Stomach smooth muscle (tissue), 2 donors: ENCODE measurements around the gene ARHGAP4.
A peak's percentile ranks its signal among the peaks of the same experiment; 100 is the strongest.

Experiments
- H3K27ac ChIP-seq: one replicate; pipeline ENCODE4 v1.7.0; 2013; ENCODE audit warnings: mild to moderate bottlenecking, low read length, inconsistent platforms
- H3K27me3 ChIP-seq, 2 donors: one replicate each; pipeline ENCODE4 v1.7.0; 2013; ENCODE audit warnings: low read length in 2 of 2; ENCODE audit not compliant: insufficient read depth in 2 of 2, control insufficient read depth in 1 of 2
- H3K36me3 ChIP-seq, 2 donors: one replicate each; pipeline ENCODE4 v1.7.0; 2013; ENCODE audit warnings: low read length in 2 of 2; ENCODE audit not compliant: control insufficient read depth in 2 of 2, insufficient read depth in 2 of 2
- H3K4me1 ChIP-seq: one replicate; pipeline ENCODE4 v1.7.0; 2013; ENCODE audit warnings: low read length; ENCODE audit not compliant: control insufficient read depth, insufficient read depth
- H3K4me3 ChIP-seq, 2 donors: one replicate each; pipeline ENCODE4 v1.7.0; 2013; ENCODE audit warnings: low read length in 2 of 2
- H3K9ac ChIP-seq, 2 donors: one replicate each; pipeline ENCODE4 v1.7.0; 2013; ENCODE audit warnings: low read length in 2 of 2, mild to moderate bottlenecking in 1 of 2
- H3K9me3 ChIP-seq, 2 donors: one replicate each; pipeline ENCODE4 v1.7.0; 2013; ENCODE audit warnings: low read length in 2 of 2; ENCODE audit not compliant: control insufficient read depth in 2 of 2
- donor health status: healthy.
- donor health status: Pancreatic carcinoma.

ARHGAP4 gene

DNA sequence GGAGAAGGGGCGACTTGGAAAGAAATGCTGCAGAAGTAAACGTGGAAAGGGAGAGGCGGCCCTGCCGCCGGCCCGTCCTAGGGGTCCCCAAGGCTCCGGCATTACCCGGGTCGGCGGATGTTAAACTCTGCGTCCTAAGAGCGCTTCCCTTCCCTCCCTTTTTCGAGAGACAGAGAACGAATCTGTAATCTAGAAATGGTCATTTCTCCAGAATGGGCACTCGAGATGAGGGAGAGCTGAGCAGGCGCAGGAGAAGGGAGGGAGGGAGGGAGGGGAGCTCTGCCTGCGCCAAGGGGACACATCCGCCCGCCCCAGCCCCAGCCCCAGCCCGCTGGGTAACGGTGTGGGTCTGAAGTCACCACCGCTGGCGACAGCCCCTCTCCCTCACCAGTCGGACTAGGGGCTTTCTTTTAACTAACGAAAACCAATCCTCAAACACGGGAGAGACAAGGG is 43.9 kb upstream of the ARHGAP4 start:
- H3K9ac ChIP-seq, result peak overlapping the region; percentile 61 to 62
- peaks cover 62% of the 10 kb centered on the region for H3K4me1 ChIP-seq
- H3K9me3 ChIP-seq, result no peaks in the 10 kb centered on the region
- peaks cover 0 to 7% of the 10 kb centered on the region in 2 donors for H3K27me3 ChIP-seq
- no peaks in the 10 kb centered on the region for H3K36me3 ChIP-seq
- peak overlapping the region; percentile 99 for H3K27ac ChIP-seq
- peak overlapping the region; percentile 54 to 96 for H3K4me3 ChIP-seq

- Histone ChIP-seq H3K36me3 (no peaks in the 10 kb centered on the region), H3K27me3 (peaks cover 0 to 6% of the 10 kb centered on the region in 2 donors), H3K27ac (peak overlapping the region; percentile 99), H3K9ac (peak overlapping the region; percentile 61 to 62), H3K9me3 (no peaks in the 10 kb centered on the region), H3K4me1 (peaks cover 56% of the 10 kb centered on the region), H3K4me3 (peak overlapping the region; percentile 54 to 96)
Observed at GRCh38 chrX:153969125-153969903, 43.2 kb upstream of the ARHGAP4 start.

DNA sequence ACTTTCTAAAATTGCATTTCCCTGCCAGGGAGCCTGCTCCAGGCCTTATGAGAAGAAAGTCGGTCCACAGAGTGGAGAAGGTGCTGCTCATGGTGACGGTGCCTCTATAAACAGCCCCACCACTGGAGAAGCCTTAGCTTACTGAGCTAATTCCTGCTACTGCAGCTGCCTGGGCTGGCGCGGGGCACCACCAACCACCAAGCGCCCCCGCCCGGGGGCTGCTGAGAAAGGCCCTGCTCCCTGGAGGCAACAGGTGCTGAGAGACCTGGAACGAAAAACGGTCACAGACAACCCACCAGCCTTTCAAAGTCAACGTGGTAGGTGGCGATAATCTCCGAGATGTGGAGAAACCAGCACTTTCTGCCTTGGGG is 42.7 kb upstream of the ARHGAP4 start:
- peak overlapping the region; percentile 54 to 96 for H3K4me3 ChIP-seq
- H3K36me3 ChIP-seq, result no peaks in the 10 kb centered on the region
- peaks cover 0 to 6% of the 10 kb centered on the region in 2 donors for H3K27me3 ChIP-seq
- peak overlapping the region; percentile 99 for H3K27ac ChIP-seq
- H3K9me3 ChIP-seq, result no peaks in the 10 kb centered on the region
- H3K9ac ChIP-seq, result peak overlapping the region; percentile 33 to 62
- peaks cover 50% of the 10 kb centered on the region for H3K4me1 ChIP-seq

GRCh38 chrX:153968255-153968654 is 42.2 kb upstream of the ARHGAP4 start:
- H3K27ac ChIP-seq, result peak overlapping the region; percentile 99
- H3K36me3 ChIP-seq, result no peaks in the 10 kb centered on the region
- H3K4me1 ChIP-seq, result peaks cover 48% of the 10 kb centered on the region
- H3K9me3 ChIP-seq, result no peaks in the 10 kb centered on the region
- H3K4me3 ChIP-seq, result peak overlapping the region; percentile 54 to 96
- H3K9ac ChIP-seq, result peak overlapping the region in 1 of 2 donors; percentile 33
- H3K27me3 ChIP-seq, result peaks cover 0 to 6% of the 10 kb centered on the region in 2 donors

DNA sequence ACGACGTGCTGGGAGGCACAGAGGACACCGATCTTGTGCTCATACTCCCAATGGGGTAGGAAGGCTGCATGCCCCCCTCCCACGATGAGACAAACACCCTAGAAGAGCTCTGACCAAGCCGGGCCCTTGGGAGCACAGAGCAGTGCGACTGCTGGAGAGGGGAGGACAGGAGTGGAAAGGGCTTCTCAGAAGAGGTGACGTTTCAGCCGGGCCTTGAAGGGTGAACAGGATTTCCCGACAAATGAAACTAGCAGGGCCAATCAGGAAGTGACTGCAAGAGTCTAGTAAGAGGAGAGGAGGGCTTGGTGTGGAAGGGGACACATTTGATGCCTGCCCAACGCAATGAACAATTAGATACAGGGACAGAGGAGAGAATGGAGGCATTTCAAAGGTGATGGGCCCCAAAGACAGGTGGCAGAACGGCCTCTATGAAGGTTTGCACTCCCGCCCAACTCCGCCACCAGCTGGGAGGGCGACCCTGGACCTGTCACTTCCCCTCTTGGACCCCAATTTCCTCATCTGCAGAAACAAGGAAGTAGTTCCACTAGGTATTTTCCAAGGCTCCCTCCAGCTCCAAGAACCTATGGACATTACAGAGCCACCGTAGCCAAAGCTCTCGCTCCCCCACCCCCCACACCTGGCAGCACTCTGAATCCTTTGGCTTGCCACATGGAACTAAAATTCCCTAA is 41.6 kb upstream of the ARHGAP4 start:
- H3K9ac ChIP-seq, result no peak overlapping the region
- no peaks in the 10 kb centered on the region for H3K9me3 ChIP-seq
- H3K27me3 ChIP-seq, result peaks cover 0 to 6% of the 10 kb centered on the region in 2 donors
- H3K36me3 ChIP-seq, result peaks cover 2 to 3% of the 10 kb centered on the region in 2 donors
- H3K4me1 ChIP-seq, result peaks cover 46% of the 10 kb centered on the region
- H3K27ac ChIP-seq, result peak overlapping the region; percentile 99
- peak overlapping the region; percentile 54 to 96 for H3K4me3 ChIP-seq

- Histone ChIP-seq H3K4me1 (peaks cover 46% of the 10 kb centered on the region), H3K36me3 (peaks cover 3 to 5% of the 10 kb centered on the region in 2 donors), H3K4me3 (peak overlapping the region in 1 of 2 donors; percentile 52), H3K27ac (peak overlapping the region; percentile 99), H3K9ac (peak overlapping the region in 1 of 2 donors; percentile 21), H3K9me3 (no peaks in the 10 kb centered on the region), H3K27me3 (peaks cover 0 to 7% of the 10 kb centered on the region in 2 donors)
Observed at GRCh38 chrX:153966841-153967535, 40.9 kb upstream of the ARHGAP4 start.

DNA sequence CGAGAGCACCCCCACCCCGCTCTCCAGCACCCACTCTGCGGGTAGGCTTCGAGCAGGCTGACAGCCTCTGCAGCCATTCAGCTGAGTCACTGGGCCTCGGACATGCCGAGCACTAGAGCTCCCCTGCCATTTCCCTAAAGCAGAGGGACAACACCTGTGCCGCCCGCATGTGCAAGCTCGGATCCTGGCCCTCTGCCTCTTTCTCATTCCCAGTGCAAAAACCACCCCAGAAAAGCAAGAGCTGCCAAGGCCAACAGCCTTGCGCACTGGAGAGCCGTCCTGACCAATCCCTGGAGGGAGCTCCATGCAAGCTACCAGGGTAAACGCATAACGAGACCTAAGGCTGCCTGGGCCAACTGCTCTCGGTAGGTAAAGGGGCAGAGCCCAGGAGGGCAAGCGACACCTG is 40.2 kb upstream of the ARHGAP4 start:
- Histone ChIP-seq H3K27ac (peak overlapping the region; percentile 99), H3K9ac (peak overlapping the region in 1 of 2 donors; percentile 21), H3K4me3 (peak overlapping the region; percentile 43 to 52), H3K9me3 (no peaks in the 10 kb centered on the region), H3K4me1 (peaks cover 46% of the 10 kb centered on the region), H3K27me3 (peaks cover 0 to 7% of the 10 kb centered on the region in 2 donors), H3K36me3 (peaks cover 9% of the 10 kb centered on the region in 2 donors)

GRCh38 chrX:153965406-153965805 is 39.3 kb upstream of the ARHGAP4 start:
- H3K4me1 ChIP-seq, result peaks cover 46% of the 10 kb centered on the region
- H3K36me3 ChIP-seq, result peaks cover 9 to 13% of the 10 kb centered on the region in 2 donors
- no peak overlapping the region for H3K4me3 ChIP-seq
- no peak overlapping the region for H3K27ac ChIP-seq
- peaks cover 0 to 7% of the 10 kb centered on the region in 2 donors for H3K27me3 ChIP-seq
- H3K9ac ChIP-seq, result no peak overlapping the region
- H3K9me3 ChIP-seq, result no peaks in the 10 kb centered on the region

GRCh38 chrX:153964105-153964504 is 38.0 kb upstream of the ARHGAP4 start:
- Histone ChIP-seq H3K27ac (no peak overlapping the region), H3K36me3 (peaks cover 9 to 20% of the 10 kb centered on the region in 2 donors), H3K4me1 (peaks cover 41% of the 10 kb centered on the region), H3K9ac (no peak overlapping the region), H3K9me3 (no peaks in the 10 kb centered on the region), H3K4me3 (no peak overlapping the region), H3K27me3 (peaks cover 0 to 7% of the 10 kb centered on the region in 2 donors)

GRCh38 chrX:153963546-153963945 is 37.5 kb upstream of the ARHGAP4 start:
- Histone ChIP-seq H3K9ac (no peak overlapping the region), H3K27me3 (peaks cover 0 to 7% of the 10 kb centered on the region in 2 donors), H3K9me3 (no peaks in the 10 kb centered on the region), H3K27ac (no peak overlapping the region), H3K4me1 (peaks cover 36% of the 10 kb centered on the region), H3K36me3 (peaks cover 12 to 24% of the 10 kb centered on the region in 2 donors), H3K4me3 (no peak overlapping the region)
